HCT116 (cell line): ENCODE results near the gene TNFRSF19. TPM values are rescaled to one million over a fixed set of nuclear protein-coding genes. Genes with fewer than 3 reads are reported as not detected.

Source experiments
- ATAC-seq: fragments of 200-7000 bp; cut with Tn5 transposase; 2 replicates; pipeline ENCODE4 v1.9.1; 2020; ENCODE audit warnings: mild to moderate bottlenecking, moderate library complexity
- BruUV-seq: library from RNA; stranded (reverse); fragments of 400-500 nt; replicated peaks from 2 replicates; lab custom pipeline; 2021; lab: Mats Ljungman, UMichigan
- CTCF ChIA-PET: fragments of 300-600 bp; sonication (Branson Sonifier 250); formaldehyde crosslinking; loops from one replicate; lab custom pipeline; 2021; ENCODE audit warnings: antibody characterized with exemption; lab: Charles Lee
- POLR2A ChIA-PET: fragments of 300-600, 350-600 bp; sonication (Branson Sonifier 250); formaldehyde crosslinking; loops from one replicate; lab custom pipeline; 2021; ENCODE audit warnings: antibody characterized with exemption; lab: Charles Lee
- RAD21 ChIA-PET, 2 experiments: fragments of 300-600 bp; sonication (Branson Sonifier 250); formaldehyde crosslinking; loops; one replicate each; lab custom pipeline; 2023; ENCODE audit warnings: low total read pairs in 2 of 2; ENCODE audit not compliant: uncharacterized antibody in 2 of 2, unreplicated experiment in 2 of 2, low non-redundant PET in 1 of 2; lab: Charles Lee
- DNase-seq: peaks from one replicate; pipeline ENCODE4 v3.0.0-alpha.2; 2010; ENCODE audit warnings: low read depth, low spot score
- H2AFZ ChIP-seq: fragments of 200-600 bp; shearing (Covaris generic), sonication (generic); 2 replicates; pipeline ENCODE4 v1.6.1; 2017; ENCODE audit warnings: low read depth, mixed run types, mixed read lengths, antibody characterized with exemption, low read length; ENCODE audit not compliant: poor library complexity, severe bottlenecking
- H3K27ac ChIP-seq: 2 replicates; pipeline ENCODE4 v1.5.1; 2012; ENCODE audit warnings: low read depth, low read length
- H3K27me3 ChIP-seq: fragments of 200-600 bp; sonication (generic); 2 replicates; pipeline ENCODE4 v1.6.1; 2016; ENCODE audit warnings: mixed run types, low read length, mixed read lengths; ENCODE audit not compliant: insufficient read depth
- H3K36me3 ChIP-seq, 2 experiments: fragments of 200-500 bp in 1 of 2; fragments of 200-600 bp in 1 of 2; sonication (Bioruptor generic) in 1 of 2; sonication (generic) in 1 of 2; 2 replicates each; pipeline versions ENCODE4 v1.5.1 to v1.6.1; 2014 to 2016; ENCODE audit warnings: low read length in 2 of 2, inconsistent platforms in 1 of 2, mixed read lengths in 1 of 2, mixed run types in 1 of 2; ENCODE audit not compliant: insufficient read depth in 2 of 2, control insufficient read depth in 1 of 2
- H3K4me1 ChIP-seq, 2 experiments: fragments of 200-600 bp in 1 of 2; sonication (generic) in 1 of 2; 2 replicates each; pipeline versions ENCODE4 v1.5.1 to v1.6.1; 2012 to 2017; ENCODE audit warnings: low read length in 2 of 2, inconsistent platforms in 1 of 2, mild to moderate bottlenecking in 1 of 2, mixed read lengths in 1 of 2, mixed run types in 1 of 2, moderate library complexity in 1 of 2; ENCODE audit not compliant: insufficient read depth in 2 of 2, control insufficient read depth in 1 of 2
- H3K4me2 ChIP-seq: fragments of 200-600 bp; sonication (generic); 2 replicates; pipeline ENCODE4 v1.6.1; 2017; ENCODE audit warnings: mixed run types, low read length, mixed read lengths
- H3K4me3 ChIP-seq, 2 experiments: fragments of 200-600 bp in 1 of 2; sonication (generic) in 1 of 2; replicated peaks in 1 of 2; 2 replicates each; pipeline ENCODE4 v1.5.1; 2011 to 2016; ENCODE audit warnings: low read length in 2 of 2, control low read depth in 1 of 2, low read depth in 1 of 2, mild to moderate bottlenecking in 1 of 2, mixed read lengths in 1 of 2, mixed run types in 1 of 2
- H3K79me2 ChIP-seq: fragments of 200-600 bp; sonication (generic); 2 replicates; pipeline ENCODE4 v1.6.1; 2017; ENCODE audit warnings: mild to moderate bottlenecking, mixed run types, low read length, moderate library complexity, mixed read lengths; ENCODE audit not compliant: insufficient read depth
- H3K9ac ChIP-seq: fragments of 200-600 bp; sonication (generic); 2 replicates; pipeline ENCODE4 v1.6.1; 2016; ENCODE audit warnings: low read length, mixed read lengths
- H3K9me2 ChIP-seq: fragments of 200-600 bp; sonication (generic), shearing (Covaris generic); 2 replicates; pipeline ENCODE4 v1.6.1; 2017; ENCODE audit warnings: mixed run types, mild to moderate bottlenecking, moderate library complexity; ENCODE audit not compliant: insufficient read depth
- H3K9me3 ChIP-seq, 2 experiments: fragments of 200-500 bp in 1 of 2; fragments of 200-600 bp in 1 of 2; sonication (Bioruptor generic) in 1 of 2; sonication (generic) in 1 of 2; 2 replicates each; pipeline ENCODE4 v1.6.1; 2014 to 2017; ENCODE audit warnings: low read length in 2 of 2, mixed read lengths in 2 of 2, inconsistent platforms in 1 of 2, low read depth in 1 of 2, mild to moderate bottlenecking in 1 of 2, mixed run types in 1 of 2, moderate library complexity in 1 of 2; ENCODE audit not compliant: control insufficient read depth in 1 of 2, insufficient read depth in 1 of 2
- H4K20me1 ChIP-seq: fragments of 200-600 bp; sonication (generic), shearing (Covaris generic); 2 replicates; pipeline ENCODE4 v1.6.1; 2017; ENCODE audit warnings: mixed run types, mild to moderate bottlenecking, moderate library complexity; ENCODE audit not compliant: insufficient read depth
- CBX3 ChIP-seq: IDR thresholded peaks from 2 replicates; pipeline ENCODE4 v1.6.1; 2012; ENCODE audit warnings: low read depth
- CEBPB ChIP-seq: IDR thresholded peaks from 2 replicates; pipeline ENCODE4 v1.6.1; 2012; ENCODE audit warnings: low read depth
- CTCF ChIP-seq, 3 experiments: fragments of 200-600 bp in 1 of 3; sonication (generic) in 1 of 3; IDR thresholded peaks in 2 of 3; conservative IDR thresholded peaks in 1 of 3; 2 replicates each; pipeline ENCODE4 v1.5.1; 2012 to 2017; ENCODE audit warnings: low read depth in 2 of 3, low read length in 2 of 3, antibody characterized with exemption in 1 of 3, borderline replicate concordance in 1 of 3, control low read depth in 1 of 3, mild to moderate bottlenecking in 1 of 3, mixed read lengths in 1 of 3, mixed run types in 1 of 3, moderate library complexity in 1 of 3; ENCODE audit not compliant: insufficient read depth in 1 of 3
- ELF1 ChIP-seq: IDR thresholded peaks from 2 replicates; pipeline ENCODE4 v1.6.1; 2012; ENCODE audit warnings: low read depth, borderline replicate concordance
- MAX ChIP-seq: IDR thresholded peaks from 2 replicates; pipeline ENCODE4 v1.6.1; 2012
- POLR2A ChIP-seq: IDR thresholded peaks from 2 replicates; pipeline ENCODE4 v1.7.0; 2011; ENCODE audit warnings: borderline replicate concordance; ENCODE audit not compliant: insufficient read depth, insufficient read length; ENCODE audit errors: extremely low read depth
- RAD21 ChIP-seq: IDR thresholded peaks from 2 replicates; pipeline ENCODE4 v1.6.1; 2012; ENCODE audit warnings: low read depth, mild to moderate bottlenecking
- SIN3A ChIP-seq: IDR thresholded peaks from 2 replicates; pipeline ENCODE4 v1.6.1; 2012; ENCODE audit warnings: low read depth
- SP1 ChIP-seq: IDR thresholded peaks from 2 replicates; pipeline ENCODE4 v1.6.1; 2012; ENCODE audit warnings: low read depth
- TCF7L2 ChIP-seq: IDR thresholded peaks from 2 replicates; pipeline ENCODE4 v1.7.0; 2011; ENCODE audit warnings: borderline replicate concordance, inconsistent platforms; ENCODE audit not compliant: insufficient read depth, insufficient read length; ENCODE audit errors: extremely low read depth
- YY1 ChIP-seq: IDR thresholded peaks from 2 replicates; pipeline ENCODE4 v1.6.1; 2011; ENCODE audit warnings: low read length, low read depth, moderate library complexity, mild to moderate bottlenecking; ENCODE audit not compliant: insufficient replicate concordance; ENCODE audit errors: extremely low read depth
- ZFX ChIP-seq: fragments of 450-650 bp; IDR thresholded peaks from 2 replicates; pipeline ENCODE4 v1.6.1; 2017
- ZNF274 ChIP-seq: fragments of 200-500 bp; sonication (Bioruptor generic); IDR thresholded peaks from 2 replicates; pipeline ENCODE4 v1.6.1; 2014; ENCODE audit warnings: mild to moderate bottlenecking, low read depth, low read length, inconsistent platforms
- intact Hi-C: fragments of 100-400 bp; cut with micrococcal nuclease; formaldehyde crosslinking; loops from 2 replicates; pipeline ENCODE4 v1.10.0; 2022
- total RNA-seq: library from RNA; stranded (reverse); gene quantifications from one replicate; pipeline ENCODE4 v1.2.1, GENCODE V29; 2021; ENCODE audit not compliant: unreplicated experiment
- TF ChIP-seq, protein P1 (sequence below): IDR thresholded peaks from 2 replicates; pipeline ENCODE4 v1.6.1; 2012
- TF ChIP-seq, protein P2 (sequence below): IDR thresholded peaks from 2 replicates; pipeline ENCODE4 v1.6.1; 2012; ENCODE audit warnings: low read depth

TNFRSF19 gene
- total RNA-seq, 1 experiment from 2014 or later = 1.1 TPM

- Histone ChIP-seq H3K9me3 (no peaks in the 10 kb centered on the region), H3K79me2 (no peaks in the 10 kb centered on the region), H3K27ac (no peak overlapping the region), H3K4me2 (no peak overlapping the region), H2AFZ (no peak overlapping the region), H3K27me3 (no peaks in the 10 kb centered on the region), H3K9me2 (no peaks in the 10 kb centered on the region), H3K4me1 (peaks cover 0 to 12% of the 10 kb centered on the region in 2 experiments; a peak in 3 of 4 replicates), H3K36me3 (no peaks in the 10 kb centered on the region), H3K9ac (no peak overlapping the region), H4K20me1 (no peaks in the 10 kb centered on the region), H3K4me3 (no peak overlapping the region)
- POLR2A ChIA-PET = no interaction called here
- no TSS peak for BruUV-seq
- intact Hi-C loops = no loop called here
- DNase-seq = no peak
- RAD21 ChIA-PET = no interaction called here
- TF ChIP-seq YY1 = no peak
- no peak for TF ChIP-seq POLR2A
- TF ChIP-seq, protein P1, sequence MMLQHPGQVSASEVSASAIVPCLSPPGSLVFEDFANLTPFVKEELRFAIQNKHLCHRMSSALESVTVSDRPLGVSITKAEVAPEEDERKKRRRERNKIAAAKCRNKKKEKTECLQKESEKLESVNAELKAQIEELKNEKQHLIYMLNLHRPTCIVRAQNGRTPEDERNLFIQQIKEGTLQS = no peak
- no peak for TF ChIP-seq SIN3A
- TF ChIP-seq, protein P2, sequence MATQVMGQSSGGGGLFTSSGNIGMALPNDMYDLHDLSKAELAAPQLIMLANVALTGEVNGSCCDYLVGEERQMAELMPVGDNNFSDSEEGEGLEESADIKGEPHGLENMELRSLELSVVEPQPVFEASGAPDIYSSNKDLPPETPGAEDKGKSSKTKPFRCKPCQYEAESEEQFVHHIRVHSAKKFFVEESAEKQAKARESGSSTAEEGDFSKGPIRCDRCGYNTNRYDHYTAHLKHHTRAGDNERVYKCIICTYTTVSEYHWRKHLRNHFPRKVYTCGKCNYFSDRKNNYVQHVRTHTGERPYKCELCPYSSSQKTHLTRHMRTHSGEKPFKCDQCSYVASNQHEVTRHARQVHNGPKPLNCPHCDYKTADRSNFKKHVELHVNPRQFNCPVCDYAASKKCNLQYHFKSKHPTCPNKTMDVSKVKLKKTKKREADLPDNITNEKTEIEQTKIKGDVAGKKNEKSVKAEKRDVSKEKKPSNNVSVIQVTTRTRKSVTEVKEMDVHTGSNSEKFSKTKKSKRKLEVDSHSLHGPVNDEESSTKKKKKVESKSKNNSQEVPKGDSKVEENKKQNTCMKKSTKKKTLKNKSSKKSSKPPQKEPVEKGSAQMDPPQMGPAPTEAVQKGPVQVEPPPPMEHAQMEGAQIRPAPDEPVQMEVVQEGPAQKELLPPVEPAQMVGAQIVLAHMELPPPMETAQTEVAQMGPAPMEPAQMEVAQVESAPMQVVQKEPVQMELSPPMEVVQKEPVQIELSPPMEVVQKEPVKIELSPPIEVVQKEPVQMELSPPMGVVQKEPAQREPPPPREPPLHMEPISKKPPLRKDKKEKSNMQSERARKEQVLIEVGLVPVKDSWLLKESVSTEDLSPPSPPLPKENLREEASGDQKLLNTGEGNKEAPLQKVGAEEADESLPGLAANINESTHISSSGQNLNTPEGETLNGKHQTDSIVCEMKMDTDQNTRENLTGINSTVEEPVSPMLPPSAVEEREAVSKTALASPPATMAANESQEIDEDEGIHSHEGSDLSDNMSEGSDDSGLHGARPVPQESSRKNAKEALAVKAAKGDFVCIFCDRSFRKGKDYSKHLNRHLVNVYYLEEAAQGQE = no peak
- no peak for TF ChIP-seq ZNF274
- no peak for TF ChIP-seq CTCF (IDR thresholded peaks at IDR 0.05 in 2 of 3, conservative IDR thresholded peaks at IDR 0.05 in 1 of 3; ENCODE audit: borderline replicate concordance in 1 of 3, insufficient read depth in 1 of 3, low read depth in 2 of 3, low read length in 2 of 3)
- TF ChIP-seq CEBPB = no peak
- no peak for TF ChIP-seq MAX
- no peak for TF ChIP-seq SP1
- TF ChIP-seq CBX3 = no peak
- no peak for TF ChIP-seq TCF7L2
- no peak for TF ChIP-seq RAD21
- TF ChIP-seq ZFX = no peak
- TF ChIP-seq ELF1 = no peak
- ATAC-seq = no peak
- CTCF ChIA-PET = interaction anchor here (1.5 kb wide), 1 partner anchor 9 kb away, joined by 6 read pairs; the partner anchor contains the start of gene TNFRSF19
Measured at GRCh38 chr13:23561261-23561660, 9.0 kb upstream of the TNFRSF19 start.
